ENCODE measurements around the gene ANAPC13.

ANAPC13 gene

DNA sequence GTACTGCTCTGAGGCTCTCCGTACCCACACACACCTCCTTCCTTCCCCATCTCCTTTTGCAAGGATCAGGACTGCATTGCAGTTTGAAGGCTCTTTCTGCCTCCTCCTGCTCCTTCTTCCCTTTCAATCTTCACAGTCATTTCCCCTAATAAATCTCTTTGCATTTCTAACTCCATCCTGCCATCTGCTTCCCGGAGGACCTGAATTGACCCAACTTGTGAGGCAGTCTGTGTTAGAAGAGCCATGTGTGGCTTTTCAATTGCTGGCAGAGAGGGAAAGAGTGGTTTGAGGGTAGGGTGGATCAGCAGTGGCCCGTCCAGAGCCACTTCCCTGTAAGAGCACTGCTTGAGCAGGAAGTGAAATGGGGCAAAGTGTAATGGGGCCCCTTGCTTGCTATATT, 35.8 kb downstream of the ANAPC13 start:
- TF ChIP-seq, protein P1, sequence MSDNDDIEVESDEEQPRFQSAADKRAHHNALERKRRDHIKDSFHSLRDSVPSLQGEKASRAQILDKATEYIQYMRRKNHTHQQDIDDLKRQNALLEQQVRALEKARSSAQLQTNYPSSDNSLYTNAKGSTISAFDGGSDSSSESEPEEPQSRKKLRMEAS (IDR thresholded peaks at IDR 0.05; ENCODE audit: low read depth, low read length) = no peak
- TF ChIP-seq POLR2A (IDR thresholded peaks at IDR 0.05; ENCODE audit: extremely low read depth, insufficient read length) (no peak), MYC (IDR thresholded peaks at IDR 0.05; ENCODE audit: low read depth, low read length) (no peak)
- TF ChIP-seq, protein P2, sequence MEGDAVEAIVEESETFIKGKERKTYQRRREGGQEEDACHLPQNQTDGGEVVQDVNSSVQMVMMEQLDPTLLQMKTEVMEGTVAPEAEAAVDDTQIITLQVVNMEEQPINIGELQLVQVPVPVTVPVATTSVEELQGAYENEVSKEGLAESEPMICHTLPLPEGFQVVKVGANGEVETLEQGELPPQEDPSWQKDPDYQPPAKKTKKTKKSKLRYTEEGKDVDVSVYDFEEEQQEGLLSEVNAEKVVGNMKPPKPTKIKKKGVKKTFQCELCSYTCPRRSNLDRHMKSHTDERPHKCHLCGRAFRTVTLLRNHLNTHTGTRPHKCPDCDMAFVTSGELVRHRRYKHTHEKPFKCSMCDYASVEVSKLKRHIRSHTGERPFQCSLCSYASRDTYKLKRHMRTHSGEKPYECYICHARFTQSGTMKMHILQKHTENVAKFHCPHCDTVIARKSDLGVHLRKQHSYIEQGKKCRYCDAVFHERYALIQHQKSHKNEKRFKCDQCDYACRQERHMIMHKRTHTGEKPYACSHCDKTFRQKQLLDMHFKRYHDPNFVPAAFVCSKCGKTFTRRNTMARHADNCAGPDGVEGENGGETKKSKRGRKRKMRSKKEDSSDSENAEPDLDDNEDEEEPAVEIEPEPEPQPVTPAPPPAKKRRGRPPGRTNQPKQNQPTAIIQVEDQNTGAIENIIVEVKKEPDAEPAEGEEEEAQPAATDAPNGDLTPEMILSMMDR (IDR thresholded peaks at IDR 0.05; ENCODE audit: low read depth, low read length) = no peak
- DNase-seq (ENCODE audit: low read depth) = no peak

DNA sequence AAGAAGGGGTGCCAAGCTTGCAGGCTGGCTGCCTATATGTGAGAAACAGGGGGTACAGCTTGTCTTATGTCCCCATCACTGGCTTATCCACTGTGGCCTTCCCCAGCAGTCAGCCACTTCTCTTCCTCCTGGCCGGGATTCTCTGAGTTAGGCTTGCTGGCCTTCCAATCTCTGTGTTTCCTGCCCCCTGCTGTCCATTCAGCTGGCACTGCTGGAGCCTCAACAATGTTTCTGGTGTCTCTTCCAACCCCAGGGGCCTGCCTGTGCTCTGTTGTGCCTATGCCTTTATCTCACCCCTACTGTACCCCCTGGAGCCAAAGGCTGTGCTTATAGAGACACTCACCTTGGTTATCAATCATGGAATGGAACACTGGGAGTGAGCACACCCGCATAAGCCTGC, 36.5 kb downstream of the ANAPC13 start:
- no peak overlapping the region for H3K4me3 ChIP-seq (ENCODE audit: low read depth, low read length)
- TF ChIP-seq, protein P2 (IDR thresholded peaks at IDR 0.05; ENCODE audit: low read depth, low read length) = peak; percentile 9
- TF ChIP-seq MYC (IDR thresholded peaks at IDR 0.05; ENCODE audit: low read depth, low read length) = no peak
- DNase-seq (ENCODE audit: low read depth) = peak; percentile 12

More for the DNA sequence above, 35.8 kb downstream of the ANAPC13 start:
- H3K4me3 ChIP-seq (ENCODE audit: low read depth, low read length) = no peak overlapping the region

DNA sequence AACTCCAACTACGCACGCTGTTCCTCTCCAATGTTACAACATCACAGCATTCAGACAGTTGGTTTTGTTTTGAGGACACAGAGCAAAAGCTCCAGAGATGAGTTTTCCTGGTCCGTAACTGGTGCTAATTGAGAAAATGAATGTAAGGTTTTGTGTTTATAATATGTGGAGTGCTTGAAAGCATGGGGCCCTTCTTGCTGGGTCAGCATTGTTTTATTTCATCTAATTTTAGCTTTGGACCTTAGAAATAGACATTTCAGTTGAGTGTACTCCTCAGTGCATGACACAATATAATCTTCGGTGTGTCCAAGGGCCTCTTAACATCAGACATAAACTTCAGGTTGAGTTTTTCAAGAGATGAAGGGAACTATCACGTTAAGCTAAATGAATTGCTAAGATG, 37.1 kb downstream of the ANAPC13 start:
- TF ChIP-seq, protein P2 (IDR thresholded peaks at IDR 0.05; ENCODE audit: low read depth, low read length) = no peak
- TF ChIP-seq POLR2A (IDR thresholded peaks at IDR 0.05; ENCODE audit: extremely low read depth, insufficient read length) = no peak
- TF ChIP-seq MYC (IDR thresholded peaks at IDR 0.05; ENCODE audit: low read depth, low read length) = no peak
- TF ChIP-seq, protein P1 (IDR thresholded peaks at IDR 0.05; ENCODE audit: low read depth, low read length) = no peak
- H3K4me3 ChIP-seq (ENCODE audit: low read depth, low read length) = no peak overlapping the region
- DNase-seq (ENCODE audit: low read depth) = no peak

DNA sequence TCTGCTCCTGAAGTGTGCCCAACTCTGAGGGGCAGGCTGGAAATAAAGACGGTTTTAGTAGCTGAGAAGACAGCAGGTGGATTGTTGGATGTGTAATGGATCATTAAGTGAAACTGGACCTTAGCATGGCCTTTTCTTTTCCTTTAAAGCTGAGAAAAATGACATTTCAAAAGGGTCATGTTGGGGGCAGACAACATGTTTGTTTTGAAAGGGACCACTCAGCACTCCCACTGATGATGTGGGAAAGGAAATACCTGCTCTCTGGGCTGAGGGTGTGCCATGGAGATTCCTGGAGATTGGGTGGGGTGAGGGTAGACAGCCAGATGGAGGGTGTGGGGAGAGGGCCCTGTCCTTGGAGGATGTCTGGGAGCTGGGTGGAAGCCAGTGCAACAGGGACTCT, 38.4 kb downstream of the ANAPC13 start:
- DNase-seq (ENCODE audit: low read depth) = no peak
- no peak overlapping the region for H3K4me3 ChIP-seq (ENCODE audit: low read depth, low read length)
- TF ChIP-seq POLR2A (IDR thresholded peaks at IDR 0.05; ENCODE audit: extremely low read depth, insufficient read length) (no peak), MYC (IDR thresholded peaks at IDR 0.05; ENCODE audit: low read depth, low read length) (no peak)
- TF ChIP-seq, protein P2 (IDR thresholded peaks at IDR 0.05; ENCODE audit: low read depth, low read length) = no peak
- TF ChIP-seq, protein P1 (IDR thresholded peaks at IDR 0.05; ENCODE audit: low read depth, low read length) = no peak

DNA sequence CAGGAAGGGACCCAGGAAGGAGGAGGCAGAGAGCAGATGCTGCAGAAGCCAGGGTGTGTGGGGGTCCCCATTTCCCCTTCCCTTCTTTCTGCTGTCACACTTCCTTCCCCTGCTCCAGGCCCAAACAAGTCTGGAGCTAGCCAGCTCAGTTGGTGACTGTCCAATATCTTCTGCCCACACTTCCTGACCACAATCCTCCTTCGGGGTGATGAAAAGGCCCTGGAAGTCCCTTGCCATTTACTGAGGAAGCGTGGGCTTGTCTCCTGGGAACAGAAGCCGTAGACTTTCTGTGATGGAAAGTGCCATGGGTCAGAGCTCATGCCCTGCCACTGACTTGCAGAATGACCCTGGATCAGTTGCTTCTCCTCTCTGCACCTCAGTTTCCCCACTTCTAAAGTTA, 39.0 kb downstream of the ANAPC13 start:
- TF ChIP-seq POLR2A (IDR thresholded peaks at IDR 0.05; ENCODE audit: extremely low read depth, insufficient read length) = no peak
- TF ChIP-seq, protein P2 (IDR thresholded peaks at IDR 0.05; ENCODE audit: low read depth, low read length) = no peak
- no peak for TF ChIP-seq MYC (IDR thresholded peaks at IDR 0.05; ENCODE audit: low read depth, low read length)
- TF ChIP-seq, protein P1 (IDR thresholded peaks at IDR 0.05; ENCODE audit: low read depth, low read length) = no peak
- DNase-seq (ENCODE audit: low read depth) = peak; percentile 20
- no peak overlapping the region for H3K4me3 ChIP-seq (ENCODE audit: low read depth, low read length)

DNA sequence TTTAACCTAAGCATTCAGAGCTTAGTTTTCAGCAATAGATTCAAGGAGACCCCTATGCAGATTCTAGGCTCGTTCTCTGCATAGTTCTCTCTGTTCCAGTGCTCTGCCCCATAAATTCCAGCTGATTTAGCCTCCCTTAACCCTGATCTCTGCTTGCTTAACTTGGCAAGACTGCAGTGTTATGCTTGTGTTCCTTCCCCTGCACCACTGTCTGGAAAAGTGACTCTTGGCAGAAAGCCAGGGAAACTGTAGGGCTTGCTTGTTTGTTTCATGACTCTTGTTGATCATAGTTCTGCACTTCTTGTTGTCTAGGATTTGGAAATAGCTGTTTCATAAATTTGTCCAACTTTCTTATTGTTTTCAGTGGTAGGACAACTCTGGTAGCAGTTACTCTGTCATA, 40.1 kb downstream of the ANAPC13 start:
- DNase-seq (ENCODE audit: low read depth) = no peak
- H3K4me3 ChIP-seq (ENCODE audit: low read depth, low read length) = no peak overlapping the region
- no peak for TF ChIP-seq POLR2A (IDR thresholded peaks at IDR 0.05; ENCODE audit: extremely low read depth, insufficient read length)
- TF ChIP-seq, protein P2 (IDR thresholded peaks at IDR 0.05; ENCODE audit: low read depth, low read length) = no peak
- TF ChIP-seq, protein P1 (IDR thresholded peaks at IDR 0.05; ENCODE audit: low read depth, low read length) = no peak
- TF ChIP-seq MYC (IDR thresholded peaks at IDR 0.05; ENCODE audit: low read depth, low read length) = no peak

All from NB4 (cell line).